MM.1S (cell line): ENCODE measurements around the gene CACNA1D.

Experiments
- CTCF ChIP-seq: fragments of 300-600 bp; sonication (generic); IDR thresholded peaks from 2 replicates; pipeline ENCODE4 v1.5.1; 2016; ENCODE audit warnings: antibody characterized with exemption, low read length, mixed read lengths
- EZH2 ChIP-seq: fragments of 300-600 bp; sonication (generic); optimal IDR thresholded peaks from 2 replicates; pipeline ENCODE3; 2017; ENCODE audit warnings: low read depth, mild to moderate bottlenecking, antibody characterized with exemption, low read length, mixed read lengths
- EZH2phosphoT487 ChIP-seq: fragments of 300-600 bp; sonication (generic); IDR thresholded peaks from 2 replicates; pipeline ENCODE4 v1.6.1; 2018; ENCODE audit warnings: antibody characterized with exemption, low read length

- TF ChIP-seq CTCF (no peak), EZH2 (no peak), EZH2phosphoT487 (no peak)
These were observed 236.2 kb downstream of the CACNA1D start for GRCh38 chr3:53730576-53730975.
